Activated CD4-positive, CD25-positive, alpha-beta regulatory T cell treated with anti-CD3 and anti-CD28 coated beads, Interleukin-2, amount 50 U/mL, for 24 hours (primary cell): ENCODE measurements around the gene TMEM179B.
"Not testable (repeated sequence)": the region's sequence is repeated elsewhere in the genome, so short reads cannot be mapped to it uniquely, and the experiment has no call there.

ENCODE experiments used
- ATAC-seq, 2 donors: fragments of 150-1000 bp; cut with Tn5 transposase; one replicate each; pipeline ENCODE4 v1.10.0; 2021; ENCODE audit warnings: mild to moderate bottlenecking in 1 of 2, moderate library complexity in 1 of 2

Gene TMEM179B

GRCh38 chr11:62789576-62789975 is 2.4 kb downstream of the TMEM179B start:
- ATAC-seq: no peak

GRCh38 chr11:62791501-62792201 is 4.4 kb downstream of the TMEM179B start, which contains the start of gene TMEM223:
TMEM223 (minus strand) TSS chr11:62792006; CDS start chr11:62791994, 12 bp downstream.
- peak; percentile 79 to 80 for ATAC-seq

- no peak for ATAC-seq
Observed at GRCh38 chr11:62792202-62792575, 5.0 kb downstream of the TMEM179B start.

GRCh38 chr11:62794201-62794775 is 7.1 kb downstream of the TMEM179B start:
- ATAC-seq: no peak

- ATAC-seq: no peak
Observed at GRCh38 chr11:62796281-62796680, 9.1 kb downstream of the TMEM179B start.

- ATAC-seq: no peak
Observed at GRCh38 chr11:62799486-62799885, 12.3 kb downstream of the TMEM179B start.

- ATAC-seq: no peak
Observed at GRCh38 chr11:62801071-62801470, 13.9 kb downstream of the TMEM179B start.

GRCh38 chr11:62804310-62805075 is 17.3 kb downstream of the TMEM179B start:
- ATAC-seq: peak; percentile 22 to 47

- peak; percentile 77 to 84 for ATAC-seq
Observed at GRCh38 chr11:62805076-62805892, 18.1 kb downstream of the TMEM179B start, which contains the start of gene NXF1. NXF1 (minus strand) TSS chr11:62805440; CDS start chr11:62805356, 84 bp downstream.

- peak; percentile 32 to 36 for ATAC-seq
Observed at GRCh38 chr11:62805961-62806441, 18.8 kb downstream of the TMEM179B start.

GRCh38 chr11:62806611-62807121 is 19.5 kb downstream of the TMEM179B start:
- ATAC-seq: no peak

GRCh38 chr11:62810748-62811147 is 23.5 kb downstream of the TMEM179B start:
- ATAC-seq: no peak

- no peak for ATAC-seq
Observed at GRCh38 chr11:62811659-62812058, 24.5 kb downstream of the TMEM179B start.

GRCh38 chr11:62816557-62816956 is 29.4 kb downstream of the TMEM179B start:
- ATAC-seq: no peak

- no peak for ATAC-seq
Observed at GRCh38 chr11:62817129-62817528, 29.9 kb downstream of the TMEM179B start.

- no peak for ATAC-seq
Observed at GRCh38 chr11:62823677-62824076, 36.5 kb downstream of the TMEM179B start.

- not testable (repeated sequence) for ATAC-seq
Observed at GRCh38 chr11:62828130-62828529, 40.9 kb downstream of the TMEM179B start.

GRCh38 chr11:62830904-62831519 is 43.8 kb downstream of the TMEM179B start:
- no peak for ATAC-seq

GRCh38 chr11:62831520-62832335 is 44.5 kb downstream of the TMEM179B start, which contains the start of gene STX5:
STX5 (minus strand) TSS chr11:62832051; CDS start chr11:62831243, 808 bp downstream.
- peak; percentile 90 to 91 for ATAC-seq

GRCh38 chr11:62832336-62833234 is 45.4 kb downstream of the TMEM179B start, which contains the start of gene TEX54:
TEX54 (minus strand) TSS chr11:62832841.
- ATAC-seq: peak in 1 of 2 donors; percentile 2
